Measurements from ENCODE around the gene TMEM138.

Gene TMEM138

GRCh38 chr11:61406991-61407728, 45.0 kb downstream of the TMEM138 start:
- no peak for DNase-seq (ENCODE audit: low spot score)

GRCh38 chr11:61411589-61411988, 49.4 kb downstream of the TMEM138 start:
- DNase-seq (ENCODE audit: low spot score), result no peak

GRCh38 chr11:61413496-61413895, 51.3 kb downstream of the TMEM138 start:
- DNase-seq (ENCODE audit: low spot score), result no peak

GRCh38 chr11:61414547-61414946, 52.4 kb downstream of the TMEM138 start:
- no peak for DNase-seq (ENCODE audit: low spot score)

GRCh38 chr11:61415381-61415780, 53.2 kb downstream of the TMEM138 start:
- DNase-seq (ENCODE audit: low spot score), result no peak

GRCh38 chr11:61416941-61417340, 54.8 kb downstream of the TMEM138 start:
- DNase-seq (ENCODE audit: low spot score), result no peak

GRCh38 chr11:61417670-61418069, 55.5 kb downstream of the TMEM138 start:
- no peak for DNase-seq (ENCODE audit: low spot score)

- no peak for DNase-seq (ENCODE audit: low spot score)
These were observed 56.0 kb downstream of the TMEM138 start for GRCh38 chr11:61418136-61418535.

All from pons (tissue), 1 donor.